CD4-positive, alpha-beta T cell (primary cell): ENCODE results near the gene NMBR. TPM values are rescaled to one million over a fixed set of nuclear protein-coding genes. Genes with fewer than 3 reads are reported as not detected.

ENCODE experiments used
- ATAC-seq: fragments of 200-7000 bp; cut with Tn5 transposase; one replicate; pipeline ENCODE4 v1.10.0; 2022; ENCODE audit warnings: mild to moderate bottlenecking; ENCODE audit not compliant: poor library complexity
- CTCF ChIA-PET: fragments of 350-600 bp; sonication (Branson Sonifier 250); formaldehyde crosslinking; loops from one replicate; lab custom pipeline; 2021; ENCODE audit warnings: antibody characterized with exemption, inconsistent platforms; lab: Charles Lee
- POLR2A ChIA-PET: fragments of 350-600 bp; sonication (Branson Sonifier 250); formaldehyde crosslinking; loops from one replicate; lab custom pipeline; 2021; ENCODE audit warnings: antibody characterized with exemption, inconsistent platforms; lab: Charles Lee
- DNase-seq, 14 experiments: peaks; one replicate each; pipeline ENCODE4 v3.0.0-alpha.2; 2013 to 2020; ENCODE audit warnings: mixed read lengths in 2 of 14
- H3K27ac ChIP-seq, 2 donors: one replicate each; pipeline versions ENCODE4 v1.5.1 to v1.7.0; 2013; ENCODE audit warnings: low read length in 2 of 2, low read depth in 1 of 2, mild to moderate bottlenecking in 1 of 2
- H3K27me3 ChIP-seq, 2 experiments: 1 replicate in 1 of 2; 2 replicates in 1 of 2; pipeline versions ENCODE4 v1.6.1 to v1.7.0; 2013; ENCODE audit warnings: low read length in 2 of 2, control low read depth in 1 of 2, mild to moderate bottlenecking in 1 of 2, moderate library complexity in 1 of 2; ENCODE audit not compliant: insufficient read depth in 2 of 2, control insufficient read depth in 1 of 2
- H3K36me3 ChIP-seq: one replicate; pipeline ENCODE4 v1.6.1; 2013; ENCODE audit warnings: low read length, control low read depth; ENCODE audit not compliant: insufficient read depth
- H3K4me1 ChIP-seq: one replicate; pipeline ENCODE4 v1.6.1; 2013; ENCODE audit warnings: low read length, control low read depth; ENCODE audit not compliant: insufficient read depth
- H3K4me3 ChIP-seq: one replicate; pipeline ENCODE4 v1.5.1; 2013; ENCODE audit warnings: mild to moderate bottlenecking, low read length, moderate library complexity
- H3K9me3 ChIP-seq, 2 experiments: 1 replicate in 1 of 2; 2 replicates in 1 of 2; pipeline versions ENCODE4 v1.6.1 to v1.7.0; 2013; ENCODE audit warnings: low read length in 2 of 2, mild to moderate bottlenecking in 2 of 2, control low read depth in 1 of 2, moderate library complexity in 1 of 2; ENCODE audit not compliant: control insufficient read depth in 1 of 2, insufficient read depth in 1 of 2
- H3K27ac Mint-ChIP-seq: one replicate; pipeline ENCODE4 v1.8.0; 2020; ENCODE audit warnings: mixed read lengths
- H3K27me3 Mint-ChIP-seq: one replicate; pipeline ENCODE4 v1.8.0; 2021; ENCODE audit warnings: mixed read lengths
- H3K36me3 Mint-ChIP-seq: one replicate; pipeline ENCODE4 v1.8.0; 2021; ENCODE audit warnings: low read depth, mixed read lengths
- H3K4me1 Mint-ChIP-seq: one replicate; pipeline ENCODE4 v1.8.0; 2021; ENCODE audit warnings: low read depth, mixed read lengths
- H3K4me3 Mint-ChIP-seq: one replicate; pipeline ENCODE4 v1.8.0; 2020; ENCODE audit warnings: mild to moderate bottlenecking, mixed read lengths
- H3K9me3 Mint-ChIP-seq: one replicate; pipeline ENCODE4 v1.8.0; 2020; ENCODE audit warnings: mixed read lengths
- CTCF ChIP-seq: fragments of 200-600 bp; IDR thresholded peaks from one replicate; pipeline ENCODE4 v1.8.0; 2022; ENCODE audit warnings: antibody characterized with exemption, mild to moderate bottlenecking
- intact Hi-C, 2 experiments: fragments of 100-400 bp; cut with DNase I in 1 of 2; cut with micrococcal nuclease in 1 of 2; formaldehyde crosslinking; loops; one replicate each; pipeline versions ENCODE4 v1.15.1 to v1.9.0; 2023 to 2025; cut with DNase I, micrococcal nuclease
- total RNA-seq, 174 experiments: library from RNA in 2 of 174; stranded (reverse) in 2 of 174; gene quantifications; one replicate each; pipeline ENCODE4 v1.2.3 and lab custom pipeline; 2021 to 2026

NMBR gene
- total RNA-seq, 2 experiments from 2014 or later, result not detected

- DNase-seq (no peak), ATAC-seq (no peak)
- TF ChIP-seq CTCF, result no peak
- peaks cover 26% of the 10 kb centered on the region for H3K27me3 Mint-ChIP-seq
- POLR2A ChIA-PET, result no interaction called here
- Histone ChIP-seq H3K4me3 (no peak overlapping the region), H3K36me3 (no peaks in the 10 kb centered on the region), H3K9me3 (no peaks in the 10 kb centered on the region), H3K4me1 (no peaks in the 10 kb centered on the region), H3K27ac (no peak overlapping the region), H3K27me3 (no peaks in the 10 kb centered on the region)
- H3K27ac Mint-ChIP-seq, result no peak overlapping the region
- CTCF ChIA-PET, result no interaction called here
- H3K4me3 Mint-ChIP-seq, result no peak overlapping the region
- H3K36me3 Mint-ChIP-seq, result no peaks in the 10 kb centered on the region
- no peaks in the 10 kb centered on the region for H3K9me3 Mint-ChIP-seq
- intact Hi-C loops, result no loop called here
- no peaks in the 10 kb centered on the region for H3K4me1 Mint-ChIP-seq
These were observed 28.0 kb downstream of the NMBR start for GRCh38 chr6:142118925-142119324.

- no peaks in the 10 kb centered on the region for H3K9me3 Mint-ChIP-seq
- peaks cover 26% of the 10 kb centered on the region for H3K27me3 Mint-ChIP-seq
- no peaks in the 10 kb centered on the region for H3K4me1 ChIP-seq
- intact Hi-C loops, result no loop called here
- H3K36me3 Mint-ChIP-seq, result no peaks in the 10 kb centered on the region
- ATAC-seq (no peak), DNase-seq (no peak)
- ChIA-PET CTCF (no interaction called here), POLR2A (no interaction called here)
- H3K4me1 Mint-ChIP-seq, result no peaks in the 10 kb centered on the region
- H3K4me3 ChIP-seq, result no peak overlapping the region
- no peaks in the 10 kb centered on the region for H3K36me3 ChIP-seq
- H3K27ac Mint-ChIP-seq, result no peak overlapping the region
- H3K4me3 Mint-ChIP-seq, result no peak overlapping the region
- H3K27me3 ChIP-seq, result no peaks in the 10 kb centered on the region
- no peak overlapping the region for H3K27ac ChIP-seq
- H3K9me3 ChIP-seq, result no peaks in the 10 kb centered on the region
- no peak for TF ChIP-seq CTCF
These were observed 28.6 kb downstream of the NMBR start for GRCh38 chr6:142118328-142118727.

- no peaks in the 10 kb centered on the region for H3K27me3 ChIP-seq
- no peak overlapping the region for H3K27ac Mint-ChIP-seq
- H3K27me3 Mint-ChIP-seq, result peaks cover 26% of the 10 kb centered on the region
- TF ChIP-seq CTCF, result no peak
- CTCF ChIA-PET, result no interaction called here
- H3K9me3 ChIP-seq, result no peaks in the 10 kb centered on the region
- POLR2A ChIA-PET, result no interaction called here
- no peak for DNase-seq
- H3K4me3 ChIP-seq, result no peak overlapping the region
- ATAC-seq, result no peak
- no peaks in the 10 kb centered on the region for H3K9me3 Mint-ChIP-seq
- no peaks in the 10 kb centered on the region for H3K36me3 ChIP-seq
- no peaks in the 10 kb centered on the region for H3K4me1 Mint-ChIP-seq
- no peaks in the 10 kb centered on the region for H3K4me1 ChIP-seq
- H3K4me3 Mint-ChIP-seq, result no peak overlapping the region
- H3K27ac ChIP-seq, result no peak overlapping the region
- intact Hi-C loops, result no loop called here
- H3K36me3 Mint-ChIP-seq, result no peaks in the 10 kb centered on the region
These were observed 29.6 kb downstream of the NMBR start for GRCh38 chr6:142117366-142117765.
